Chondrocyte (in vitro differentiated cells): ENCODE measurements around the gene MGAT2. TPM values are rescaled to one million over a fixed set of nuclear protein-coding genes. Genes with fewer than 3 reads are reported as not detected.

Experiments
- DNase-seq: peaks from one replicate; pipeline ENCODE4 v3.0.0; 2021; ENCODE audit warnings: mixed read lengths, low spot score
- H3K27ac Mint-ChIP-seq: one replicate; pipeline ENCODE4 v1.8.0; 2021; ENCODE audit warnings: mild to moderate bottlenecking, moderate library complexity, mixed read lengths; ENCODE audit not compliant: unreplicated experiment
- H3K27me3 Mint-ChIP-seq: 2 replicates; pipeline ENCODE4 v1.8.0; 2021; ENCODE audit warnings: low read depth, mixed read lengths
- H3K36me3 Mint-ChIP-seq: 2 replicates; pipeline ENCODE4 v1.8.0; 2021; ENCODE audit warnings: low read depth, mixed read lengths
- H3K4me1 Mint-ChIP-seq: 2 replicates; pipeline ENCODE4 v1.8.0; 2021; ENCODE audit warnings: low read depth, mild to moderate bottlenecking, mixed read lengths
- H3K4me3 Mint-ChIP-seq: one replicate; pipeline ENCODE4 v1.8.0; 2021; ENCODE audit warnings: mild to moderate bottlenecking, moderate library complexity, mixed read lengths; ENCODE audit not compliant: unreplicated experiment
- H3K9me3 Mint-ChIP-seq: 2 replicates; pipeline ENCODE4 v1.8.0; 2021; ENCODE audit warnings: low read depth, mixed read lengths
- CTCF ChIP-seq: fragments of 200-600 bp; sonication (generic); IDR thresholded peaks from 2 replicates; pipeline ENCODE4 v1.5.0; 2021; ENCODE audit warnings: antibody characterized with exemption, mild to moderate bottlenecking, moderate library complexity
- total RNA-seq: library from RNA; stranded (reverse); gene quantifications from 3 replicates; pipeline ENCODE4 v1.2.1, GENCODE V29; 2021

The MGAT2 gene
- total RNA-seq, 1 donor from 2014 or later = 53.5 TPM

DNA sequence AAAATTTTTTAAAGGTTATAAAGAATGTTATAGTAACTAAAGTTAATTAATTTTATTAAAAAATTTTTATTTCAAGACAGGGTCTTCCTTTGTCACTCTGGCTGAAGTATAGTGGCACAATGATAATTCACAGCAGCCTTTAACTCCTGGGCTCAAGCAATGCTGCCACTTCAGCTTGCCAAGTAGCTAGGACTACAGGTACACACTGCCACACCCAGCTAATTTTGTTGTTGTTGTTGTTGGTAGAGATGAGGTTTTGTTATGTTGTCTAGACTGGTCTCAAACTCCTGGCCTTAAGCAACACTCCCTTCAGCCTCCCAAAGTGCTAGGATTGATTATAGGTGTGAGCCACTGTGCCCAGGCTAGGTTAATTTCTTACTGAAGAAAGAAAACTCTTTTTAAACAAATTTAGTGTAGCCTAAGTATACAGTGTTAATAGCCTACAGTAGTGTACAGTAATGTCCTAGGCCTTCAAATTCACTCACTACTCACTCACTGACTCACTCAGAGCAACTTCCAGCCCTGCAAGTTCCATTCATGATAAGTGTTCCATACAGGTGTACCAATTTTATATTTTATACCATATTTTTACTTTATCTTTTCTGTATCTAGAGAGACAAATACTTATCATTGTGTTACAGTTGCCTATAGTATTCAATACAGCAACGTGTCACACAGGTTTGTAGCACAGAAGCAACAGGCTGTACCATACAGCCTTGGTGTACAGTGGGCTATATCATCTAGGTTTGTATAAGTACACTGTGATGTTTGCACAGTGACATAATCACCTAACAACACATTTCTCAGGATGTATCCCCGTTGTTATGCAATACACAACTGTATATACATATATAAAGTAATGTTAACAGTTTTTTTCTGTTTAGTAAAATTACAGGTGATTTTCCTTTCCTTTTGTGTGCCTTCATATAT, 39.2 kb downstream of the MGAT2 start:
- H3K27ac Mint-ChIP-seq = no peak overlapping the region

GRCh38 chr14:49670475-49670874, 49.9 kb downstream of the MGAT2 start:
- no peaks in the 10 kb centered on the region for H3K4me1 Mint-ChIP-seq
- no peak for DNase-seq
- peaks cover 2% of the 10 kb centered on the region for H3K36me3 Mint-ChIP-seq
- no peak overlapping the region for H3K4me3 Mint-ChIP-seq
- H3K27ac Mint-ChIP-seq = no peak overlapping the region
- TF ChIP-seq CTCF = no peak
- no peaks in the 10 kb centered on the region for H3K9me3 Mint-ChIP-seq
- no peaks in the 10 kb centered on the region for H3K27me3 Mint-ChIP-seq

More for the DNA sequence above, 39.2 kb downstream of the MGAT2 start:
- H3K27me3 Mint-ChIP-seq = no peaks in the 10 kb centered on the region
- TF ChIP-seq CTCF = no peak
- H3K4me3 Mint-ChIP-seq = no peak overlapping the region
- no peaks in the 10 kb centered on the region for H3K4me1 Mint-ChIP-seq
- DNase-seq = no peak
- H3K36me3 Mint-ChIP-seq = no peaks in the 10 kb centered on the region
- no peaks in the 10 kb centered on the region for H3K9me3 Mint-ChIP-seq

Other genes with a start within 250 kb of the MGAT2 start
- 697 to 843 TPM (median 729 TPM) in 3 replicates for gene RPS29, start 34.4 kb upstream of the MGAT2 start, total RNA-seq
- 8.5 to 13.9 TPM (median 11.6 TPM) in 3 replicates for gene LRR1, start 21.9 kb upstream of the MGAT2 start, total RNA-seq
- 132 to 146 TPM (median 144 TPM) in 3 replicates for gene RPL36AL, start 173 bp upstream of the MGAT2 start, total RNA-seq
- 5.2 to 5.6 TPM (median 5.5 TPM) in 3 replicates for gene DNAAF2, start 14.4 kb downstream of the MGAT2 start, total RNA-seq
- gene POLE2, start 67.4 kb downstream of the MGAT2 start, total RNA-seq = 2.2 to 6.4 TPM (median 3.1 TPM) in 3 replicates
- 3.3 to 7.2 TPM (median 4.5 TPM) in 3 replicates for gene KLHDC1, start 72.3 kb downstream of the MGAT2 start, total RNA-seq
- gene KLHDC2, start 147.4 kb downstream of the MGAT2 start, total RNA-seq = 46.4 to 58.6 TPM (median 49.0 TPM) in 3 replicates
- 49.8 to 72.9 TPM (median 57.4 TPM) in 3 replicates for gene NEMF, start 232.0 kb downstream of the MGAT2 start, total RNA-seq